H1 (cell line): Measurements from ENCODE around the gene VGLL4.

Experiments used
- BCL11A ChIP-seq, 2 experiments: IDR thresholded peaks; one replicate each; pipeline ENCODE4 v1.6.1; 2011; ENCODE audit warnings: low read depth in 2 of 2, low read length in 2 of 2, mild to moderate bottlenecking in 2 of 2
- CTBP2 ChIP-seq: IDR thresholded peaks from 2 replicates; pipeline ENCODE4 v1.7.0; 2011; ENCODE audit warnings: borderline replicate concordance, mild to moderate bottlenecking, moderate library complexity, mixed read lengths, low read length; ENCODE audit not compliant: insufficient read depth, insufficient read length
- CTCF ChIP-seq, 3 experiments: IDR thresholded peaks; 1 replicate in 2 of 3; 2 replicates in 1 of 3; pipeline versions ENCODE4 v1.5.1 to v1.6.1; 2011; ENCODE audit warnings: low read length in 3 of 3, mild to moderate bottlenecking in 3 of 3, inconsistent platforms in 2 of 3, low read depth in 1 of 3, moderate library complexity in 1 of 3; ENCODE audit not compliant: insufficient read depth in 1 of 3; ENCODE audit errors: control extremely low read depth in 1 of 3
- EZH2 ChIP-seq: fragments of 200-600 bp; sonication (generic); IDR thresholded peaks from 2 replicates; pipeline ENCODE4 v1.7.1; 2012; ENCODE audit warnings: low read depth, mild to moderate bottlenecking, moderate library complexity, low read length, inconsistent platforms; ENCODE audit not compliant: severe bottlenecking
- HDAC2 ChIP-seq, 2 experiments: fragments of 300-600 bp in 1 of 2; sonication (generic) in 1 of 2; IDR thresholded peaks; 2 replicates each; pipeline ENCODE4 v1.6.1; 2011 to 2012; ENCODE audit warnings: low read depth in 2 of 2, low read length in 2 of 2, mild to moderate bottlenecking in 2 of 2, moderate library complexity in 2 of 2, borderline replicate concordance in 1 of 2, inconsistent platforms in 1 of 2
- POLR2A ChIP-seq, 2 experiments: IDR thresholded peaks; 1 replicate in 1 of 2; 2 replicates in 1 of 2; pipeline ENCODE4 v1.6.1; 2011; ENCODE audit warnings: low read depth in 2 of 2, low read length in 2 of 2, mild to moderate bottlenecking in 2 of 2; ENCODE audit errors: control extremely low read depth in 1 of 2
- POLR2AphosphoS5 ChIP-seq: IDR thresholded peaks from 2 replicates; pipeline ENCODE4 v1.6.1; 2011; ENCODE audit warnings: low read depth, low read length
- SAP30 ChIP-seq: fragments of 300-600 bp; sonication (generic); IDR thresholded peaks from 2 replicates; pipeline ENCODE4 v1.7.1; 2012; ENCODE audit warnings: low read length, moderate library complexity, mild to moderate bottlenecking, inconsistent platforms; ENCODE audit not compliant: insufficient read depth, insufficient replicate concordance
- SP2 ChIP-seq: IDR thresholded peaks from 2 replicates; pipeline ENCODE4 v1.6.1; 2012; ENCODE audit warnings: mild to moderate bottlenecking, low read length, inconsistent platforms
- TEAD4 ChIP-seq: IDR thresholded peaks from 2 replicates; pipeline ENCODE4 v1.6.1; 2012; ENCODE audit warnings: low read depth, low read length, inconsistent platforms, mixed read lengths
- ZNF274 ChIP-seq: IDR thresholded peaks from 2 replicates; pipeline ENCODE4 v1.7.0; 2012; ENCODE audit warnings: low read length, borderline replicate concordance; ENCODE audit errors: extremely low read depth

GRCh38 chr3:11567516-11568467 lies 75.9 kb downstream of the VGLL4 start:
- TF ChIP-seq CTCF (IDR thresholded peaks at IDR 0.05; ENCODE audit: control extremely low read depth in 1 of 3, insufficient read depth in 1 of 3, low read depth in 1 of 3, low read length in 3 of 3) (no peak), HDAC2 (IDR thresholded peaks at IDR 0.05; ENCODE audit: borderline replicate concordance in 1 of 2, low read depth in 2 of 2, low read length in 2 of 2) (no peak), CTBP2 (no peak), POLR2AphosphoS5 (no peak), EZH2 (no peak), SP2 (no peak), BCL11A (IDR thresholded peaks at IDR 0.05; ENCODE audit: low read depth in 2 of 2, low read length in 2 of 2) (no peak), TEAD4 (no peak), POLR2A (IDR thresholded peaks at IDR 0.05; ENCODE audit: control extremely low read depth in 1 of 2, low read depth in 2 of 2, low read length in 2 of 2) (no peak), SAP30 (no peak), ZNF274 (no peak)
